Muscle layer of colon (tissue), 2 donors: ENCODE data around the gene NR5A1.

ENCODE experiments used
- H3K27ac ChIP-seq: one replicate; pipeline ENCODE4 v1.7.0; 2013; ENCODE audit warnings: low read depth, mild to moderate bottlenecking, low read length, moderate library complexity
- H3K27me3 ChIP-seq, 2 donors: one replicate each; pipeline ENCODE4 v1.7.0; 2013; ENCODE audit warnings: low read length in 2 of 2, mild to moderate bottlenecking in 2 of 2; ENCODE audit not compliant: insufficient read depth in 2 of 2, control insufficient read depth in 1 of 2
- H3K36me3 ChIP-seq: one replicate; pipeline ENCODE4 v1.7.0; 2013; ENCODE audit warnings: mild to moderate bottlenecking, low read length; ENCODE audit not compliant: insufficient read depth
- H3K4me1 ChIP-seq: one replicate; pipeline ENCODE4 v1.7.0; 2013; ENCODE audit warnings: mild to moderate bottlenecking, low read length; ENCODE audit not compliant: insufficient read depth
- H3K4me3 ChIP-seq, 2 donors: one replicate each; pipeline ENCODE4 v1.7.0; 2013; ENCODE audit warnings: low read length in 2 of 2, low read depth in 1 of 2, mild to moderate bottlenecking in 1 of 2, moderate library complexity in 1 of 2
- H3K9ac ChIP-seq: one replicate; pipeline ENCODE4 v1.7.0; 2013; ENCODE audit warnings: low read length
- H3K9me3 ChIP-seq: one replicate; pipeline ENCODE4 v1.7.0; 2013; ENCODE audit warnings: mild to moderate bottlenecking, low read length
- donor health status: abdominal sarcoma.
- donor health status: Adenocarcinoma of cecum.

The NR5A1 gene

GRCh38 chr9:124442826-124443225 is 64.4 kb downstream of the NR5A1 start:
- no peak overlapping the region for H3K4me3 ChIP-seq
- peaks cover 0 to 4% of the 10 kb centered on the region in 2 donors for H3K27me3 ChIP-seq
- H3K9ac ChIP-seq, result no peak overlapping the region
- no peaks in the 10 kb centered on the region for H3K4me1 ChIP-seq
- H3K27ac ChIP-seq, result no peak overlapping the region
- no peaks in the 10 kb centered on the region for H3K9me3 ChIP-seq
- H3K36me3 ChIP-seq, result no peaks in the 10 kb centered on the region

- Histone ChIP-seq H3K36me3 (no peaks in the 10 kb centered on the region), H3K27me3 (peaks cover 0 to 4% of the 10 kb centered on the region in 2 donors), H3K4me1 (no peaks in the 10 kb centered on the region), H3K9ac (no peak overlapping the region), H3K4me3 (no peak overlapping the region), H3K9me3 (no peaks in the 10 kb centered on the region), H3K27ac (no peak overlapping the region)
Observed at GRCh38 chr9:124442379-124442778, 64.8 kb downstream of the NR5A1 start.

GRCh38 chr9:124441291-124441690 is 65.9 kb downstream of the NR5A1 start:
- Histone ChIP-seq H3K9ac (no peak overlapping the region), H3K36me3 (no peaks in the 10 kb centered on the region), H3K9me3 (no peaks in the 10 kb centered on the region), H3K27me3 (peaks cover 0 to 4% of the 10 kb centered on the region in 2 donors), H3K27ac (no peak overlapping the region), H3K4me3 (no peak overlapping the region), H3K4me1 (no peaks in the 10 kb centered on the region)

DNA sequence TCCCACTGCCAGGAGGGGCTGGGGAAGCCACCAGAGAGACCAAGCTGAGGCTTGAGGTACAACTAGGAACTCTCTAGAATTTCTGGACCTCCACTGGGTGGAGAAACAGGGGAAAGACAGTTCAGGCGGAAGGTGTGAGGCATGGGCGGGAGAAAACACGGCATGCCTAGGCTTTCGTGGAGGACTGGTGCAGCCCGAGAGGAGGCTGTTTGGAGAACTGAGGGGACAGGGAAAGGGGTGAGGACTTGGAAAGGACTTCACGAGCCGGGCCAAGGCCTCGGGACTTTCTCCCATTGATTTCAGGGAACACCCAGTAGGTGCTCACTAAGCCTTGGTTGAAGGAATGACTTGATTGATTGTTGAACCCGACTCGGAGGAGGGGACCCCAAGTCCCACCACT is 66.4 kb downstream of the NR5A1 start:
- Histone ChIP-seq H3K4me3 (no peak overlapping the region), H3K27me3 (peaks cover 0 to 4% of the 10 kb centered on the region in 2 donors), H3K9me3 (no peaks in the 10 kb centered on the region), H3K4me1 (no peaks in the 10 kb centered on the region), H3K27ac (no peak overlapping the region), H3K36me3 (no peaks in the 10 kb centered on the region), H3K9ac (no peak overlapping the region)

GRCh38 chr9:124439686-124440243 is 67.4 kb downstream of the NR5A1 start:
- Histone ChIP-seq H3K4me3 (no peak overlapping the region), H3K9ac (no peak overlapping the region), H3K36me3 (no peaks in the 10 kb centered on the region), H3K4me1 (no peaks in the 10 kb centered on the region), H3K27me3 (peaks cover 0 to 4% of the 10 kb centered on the region in 2 donors), H3K9me3 (no peaks in the 10 kb centered on the region), H3K27ac (no peak overlapping the region)

DNA sequence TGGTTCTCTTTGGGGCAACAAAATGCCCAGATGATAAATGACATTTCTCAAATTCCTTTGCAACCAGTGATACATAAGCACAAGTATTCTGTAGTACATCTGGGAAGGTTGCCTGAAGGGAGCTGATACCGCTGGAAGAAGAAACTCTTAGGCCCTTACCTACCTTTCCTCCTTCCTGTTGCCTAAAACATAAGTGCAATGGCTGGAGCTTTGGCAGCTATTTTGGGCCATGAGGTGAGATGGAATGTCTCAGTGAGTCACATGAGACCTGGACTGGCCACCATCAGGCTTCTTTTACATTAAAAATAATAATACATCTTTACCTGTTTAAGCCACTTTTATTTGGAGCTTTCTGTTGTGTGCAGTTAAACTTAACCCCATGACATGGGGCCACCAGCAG is 68.1 kb downstream of the NR5A1 start:
- H3K4me3 ChIP-seq, result no peak overlapping the region
- no peaks in the 10 kb centered on the region for H3K4me1 ChIP-seq
- no peak overlapping the region for H3K27ac ChIP-seq
- no peaks in the 10 kb centered on the region for H3K36me3 ChIP-seq
- peaks cover 0 to 4% of the 10 kb centered on the region in 2 donors for H3K27me3 ChIP-seq
- H3K9ac ChIP-seq, result no peak overlapping the region
- H3K9me3 ChIP-seq, result no peaks in the 10 kb centered on the region

GRCh38 chr9:124438091-124438490 is 69.1 kb downstream of the NR5A1 start:
- Histone ChIP-seq H3K27me3 (peaks cover 0 to 4% of the 10 kb centered on the region in 2 donors), H3K4me3 (no peak overlapping the region), H3K9me3 (no peaks in the 10 kb centered on the region), H3K27ac (no peak overlapping the region), H3K36me3 (no peaks in the 10 kb centered on the region), H3K9ac (no peak overlapping the region), H3K4me1 (no peaks in the 10 kb centered on the region)

GRCh38 chr9:124437086-124437485 is 70.1 kb downstream of the NR5A1 start:
- Histone ChIP-seq H3K4me1 (no peaks in the 10 kb centered on the region), H3K9ac (no peak overlapping the region), H3K9me3 (no peaks in the 10 kb centered on the region), H3K4me3 (no peak overlapping the region), H3K27ac (no peak overlapping the region), H3K27me3 (peaks cover 0 to 4% of the 10 kb centered on the region in 2 donors), H3K36me3 (no peaks in the 10 kb centered on the region)

- no peak overlapping the region for H3K9ac ChIP-seq
- H3K4me1 ChIP-seq, result no peaks in the 10 kb centered on the region
- H3K27ac ChIP-seq, result no peak overlapping the region
- H3K27me3 ChIP-seq, result peaks cover 0 to 4% of the 10 kb centered on the region in 2 donors
- H3K9me3 ChIP-seq, result no peaks in the 10 kb centered on the region
- no peaks in the 10 kb centered on the region for H3K36me3 ChIP-seq
- H3K4me3 ChIP-seq, result no peak overlapping the region
Observed at GRCh38 chr9:124436320-124436719, 70.9 kb downstream of the NR5A1 start.
